ENCODE results near the gene ACAT2.
"Not testable (repeated sequence)": the region's sequence is repeated elsewhere in the genome, so short reads cannot be mapped to it uniquely, and the experiment has no call there.

Gene ACAT2

GRCh38 chr6:159809149-159809548 lies 47.3 kb downstream of the ACAT2 start:
- no peak for DNase-seq (ENCODE audit: low spot score)

- no peak for DNase-seq (ENCODE audit: low spot score)
These were observed 51.9 kb downstream of the ACAT2 start for GRCh38 chr6:159813781-159814180.

- DNase-seq (ENCODE audit: low spot score): peak; percentile 47
These were observed 53.6 kb downstream of the ACAT2 start for GRCh38 chr6:159815410-159815809.

GRCh38 chr6:159816775-159817174 lies 54.9 kb downstream of the ACAT2 start:
- DNase-seq (ENCODE audit: low spot score): not testable (repeated sequence)

GRCh38 chr6:159817951-159818739 lies 56.3 kb downstream of the ACAT2 start:
- DNase-seq (ENCODE audit: low spot score): no peak

GRCh38 chr6:159819098-159819497 lies 57.3 kb downstream of the ACAT2 start:
- no peak for DNase-seq (ENCODE audit: low spot score)

GRCh38 chr6:159819932-159820640 lies 58.2 kb downstream of the ACAT2 start:
- peak; percentile 32 for DNase-seq (ENCODE audit: low spot score)

GRCh38 chr6:159821122-159821521 lies 59.3 kb downstream of the ACAT2 start:
- no peak for DNase-seq (ENCODE audit: low spot score)

GRCh38 chr6:159821726-159822125 lies 59.9 kb downstream of the ACAT2 start:
- DNase-seq (ENCODE audit: low spot score): no peak

- DNase-seq (ENCODE audit: low spot score): no peak
These were observed 62.1 kb downstream of the ACAT2 start for GRCh38 chr6:159823953-159824352.

- DNase-seq (ENCODE audit: low spot score): not testable (repeated sequence)
These were observed 62.8 kb downstream of the ACAT2 start for GRCh38 chr6:159824690-159825089.

- DNase-seq (ENCODE audit: low spot score): no peak
These were observed 64.2 kb downstream of the ACAT2 start for GRCh38 chr6:159826004-159826403.

GRCh38 chr6:159826968-159827647 lies 65.3 kb downstream of the ACAT2 start:
- peak; percentile 20 for DNase-seq (ENCODE audit: low spot score)

GRCh38 chr6:159828074-159828473 lies 66.2 kb downstream of the ACAT2 start:
- DNase-seq (ENCODE audit: low spot score): no peak

Small RNA genes lying within 50 kb of the gene (small RNA-seq; reads per million reads assigned to genes)
- gene RNU4ATAC18P (0.08 to 1.1 reads per million in 2 experiments), gene SNORA20 (41.4 to 48.8 reads per million in 2 experiments), gene SNORA29 (0 reads per million in 2 experiments)
